Stimulated activated memory B cell treated with anti-CD40 and anti-IgM and Interleukin-4, amounts not matched to agents 10 μg/mL and 1 μg/mL and 100 μg/mL, for 72 hours (primary cell): ENCODE results near the gene OR52I1.

ENCODE experiments used
- ATAC-seq: fragments of 150-1000 bp; cut with Tn5 transposase; 2 replicates; pipeline ENCODE4 v1.10.0; 2021
- H3K27ac Mint-ChIP-seq: one replicate; pipeline ENCODE4 v1.8.0; 2022; ENCODE audit warnings: mild to moderate bottlenecking, mixed read lengths
- H3K27me3 Mint-ChIP-seq: one replicate; pipeline ENCODE4 v1.8.0; 2022; ENCODE audit warnings: mixed read lengths
- H3K36me3 Mint-ChIP-seq: one replicate; pipeline ENCODE4 v1.8.0; 2022; ENCODE audit warnings: mixed read lengths
- H3K4me1 Mint-ChIP-seq: one replicate; pipeline ENCODE4 v1.8.0; 2022; ENCODE audit warnings: mixed read lengths
- H3K4me3 Mint-ChIP-seq: one replicate; pipeline ENCODE4 v1.8.0; 2022; ENCODE audit warnings: mild to moderate bottlenecking, moderate library complexity, mixed read lengths
- H3K9me3 Mint-ChIP-seq: one replicate; pipeline ENCODE4 v1.8.0; 2022; ENCODE audit warnings: mixed read lengths

OR52I1 gene

DNA sequence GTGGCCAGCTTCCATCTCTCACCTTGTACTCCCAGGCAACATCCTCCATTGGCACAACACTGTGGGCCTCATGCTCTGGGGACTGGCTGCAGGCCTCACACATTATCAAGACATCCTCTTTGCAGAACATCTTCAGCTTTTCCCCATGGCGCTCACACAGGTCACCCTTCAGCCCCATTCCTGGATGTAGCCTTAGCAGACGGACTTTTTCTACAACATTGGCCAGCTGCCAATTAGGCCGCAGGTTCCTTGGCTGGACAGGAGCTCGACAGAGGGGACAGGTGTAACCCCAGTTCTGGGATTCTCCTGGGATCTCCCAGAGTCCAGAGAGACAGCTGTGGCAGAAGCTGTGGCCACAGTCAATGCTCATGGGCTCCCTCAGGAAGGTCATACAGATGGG is 11.2 kb downstream of the OR52I1 start:
- Mint-ChIP-seq H3K27ac (no peak overlapping the region), H3K4me1 (peaks cover 27% of the 10 kb centered on the region), H3K9me3 (no peaks in the 10 kb centered on the region), H3K4me3 (no peak overlapping the region), H3K36me3 (peaks cover 50% of the 10 kb centered on the region), H3K27me3 (no peaks in the 10 kb centered on the region)
- no peak for ATAC-seq

DNA sequence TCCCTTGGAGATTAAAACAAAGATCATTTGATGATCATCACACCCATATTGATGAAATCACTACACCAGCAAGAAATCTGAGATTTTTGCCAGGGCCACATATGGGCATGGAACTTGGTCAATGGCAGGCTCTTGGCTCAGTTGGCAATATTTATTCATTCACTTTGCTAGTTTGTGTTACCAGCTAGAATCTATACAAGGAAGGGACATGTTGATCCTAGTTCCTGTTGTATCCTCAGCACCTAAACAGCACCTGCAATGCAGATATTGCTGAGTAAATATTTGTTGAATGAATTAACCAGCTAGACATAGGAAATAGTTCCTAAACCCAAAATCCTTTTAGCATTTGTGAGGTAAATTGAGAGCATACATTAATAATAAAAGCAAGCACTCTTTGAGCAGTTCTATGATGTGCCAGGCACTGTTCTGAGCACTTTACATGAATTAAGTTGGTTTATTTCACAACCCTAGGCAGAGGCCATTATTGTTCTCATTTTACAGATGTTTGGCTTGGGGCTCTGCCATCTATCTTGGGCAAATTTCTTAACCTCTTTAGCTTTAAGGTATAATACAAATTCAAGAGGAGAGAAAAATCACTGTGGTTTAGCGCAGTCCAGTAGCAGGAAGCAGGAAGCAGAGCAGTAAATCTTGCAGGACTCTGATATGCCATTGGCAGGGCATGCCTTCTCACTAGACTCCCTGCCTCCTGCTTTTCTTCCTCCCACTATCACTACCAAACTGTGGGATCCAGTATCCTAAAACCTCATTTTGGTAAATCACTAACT is 12.6 kb downstream of the OR52I1 start:
- Mint-ChIP-seq H3K27ac (no peak overlapping the region), H3K36me3 (peaks cover 36% of the 10 kb centered on the region), H3K27me3 (no peaks in the 10 kb centered on the region), H3K4me1 (peaks cover 34% of the 10 kb centered on the region), H3K4me3 (peak overlapping the region; percentile 93), H3K9me3 (no peaks in the 10 kb centered on the region)
- ATAC-seq: no peak

DNA sequence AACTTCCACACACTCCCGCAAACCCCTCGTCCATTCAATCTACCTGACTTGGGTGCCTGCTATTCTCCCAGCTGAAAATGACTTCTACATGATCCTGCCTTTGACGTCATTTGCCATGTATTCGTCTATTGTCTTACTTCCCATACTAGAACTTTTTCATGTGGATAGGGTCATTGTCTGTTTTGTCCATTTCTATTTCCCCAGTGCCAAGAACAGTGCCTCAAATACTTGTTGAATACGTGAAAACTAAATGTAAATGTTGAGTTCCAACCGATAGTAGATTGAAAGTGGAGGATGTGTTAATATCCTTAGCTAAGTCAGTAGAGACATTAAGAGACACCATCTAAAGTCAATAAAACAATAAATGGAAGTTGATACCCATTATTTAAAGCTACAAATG is 13.3 kb downstream of the OR52I1 start:
- ATAC-seq: no peak
- Mint-ChIP-seq H3K4me1 (peaks cover 34% of the 10 kb centered on the region), H3K9me3 (no peaks in the 10 kb centered on the region), H3K36me3 (peaks cover 29% of the 10 kb centered on the region), H3K27me3 (no peaks in the 10 kb centered on the region), H3K4me3 (peak overlapping the region; percentile 93), H3K27ac (peak overlapping the region; percentile 91)

GRCh38 chr11:4607781-4608666 is 14.2 kb downstream of the OR52I1 start, which contains the start of gene TRIM68:
Gene TRIM68 (minus strand): TSS chr11:4608231. CDS start chr11:4605504, 2,727 bp downstream.
- Mint-ChIP-seq H3K4me3 (peak within 1 kb of the TSS; percentile 93), H3K4me1 (peaks cover 34% of the 10 kb centered on the region), H3K36me3 (peaks cover 23% of the 10 kb centered on the region), H3K27ac (peak within 1 kb of the TSS; percentile 91), H3K9me3 (no peaks in the 10 kb centered on the region), H3K27me3 (no peaks in the 10 kb centered on the region)
- ATAC-seq: peak; percentile 100

DNA sequence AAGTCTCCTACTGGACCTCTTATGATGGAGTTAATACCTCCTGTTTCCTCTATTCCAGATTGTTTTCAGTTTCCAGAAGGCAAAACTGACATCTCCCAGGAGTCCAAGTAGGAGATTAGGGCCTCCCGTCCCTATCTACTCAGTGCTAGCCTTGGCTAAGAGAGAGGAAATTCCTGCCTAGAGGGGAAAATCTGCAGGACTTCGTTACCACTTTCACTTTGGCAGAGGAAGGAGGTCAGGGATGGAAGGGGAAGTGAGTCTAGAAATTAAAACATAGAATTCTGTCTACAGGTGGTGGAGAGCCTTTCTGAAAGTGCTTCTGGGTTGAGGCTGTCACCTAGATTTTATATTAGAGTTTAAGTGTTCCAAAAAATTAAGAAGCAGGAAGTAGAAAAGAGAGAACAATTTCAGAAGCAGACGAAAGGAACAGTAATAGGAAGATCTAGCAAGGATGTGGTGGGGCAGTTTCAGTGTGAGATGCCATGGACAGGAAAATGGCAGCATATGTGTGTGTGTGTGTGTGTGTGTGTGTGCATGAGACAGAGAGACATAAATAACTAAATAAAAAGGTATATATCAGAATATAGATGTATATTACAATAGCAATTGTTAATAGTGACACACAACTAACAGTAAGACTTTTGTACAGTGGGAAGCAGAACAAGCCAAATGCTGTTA is 16.6 kb downstream of the OR52I1 start:
- H3K4me3 Mint-ChIP-seq: peak overlapping the region; percentile 66
- ATAC-seq: no peak
- H3K9me3 Mint-ChIP-seq: no peaks in the 10 kb centered on the region
- peaks cover 34% of the 10 kb centered on the region for H3K4me1 Mint-ChIP-seq
- peaks cover under 1% of the 10 kb centered on the region for H3K36me3 Mint-ChIP-seq
- peak overlapping the region; percentile 91 for H3K27ac Mint-ChIP-seq
- H3K27me3 Mint-ChIP-seq: peaks cover 5% of the 10 kb centered on the region

GRCh38 chr11:4611986-4612385 is 18.1 kb downstream of the OR52I1 start:
- peaks cover 16% of the 10 kb centered on the region for H3K27me3 Mint-ChIP-seq
- no peak for ATAC-seq
- H3K36me3 Mint-ChIP-seq: peaks cover 5% of the 10 kb centered on the region
- H3K4me3 Mint-ChIP-seq: no peak overlapping the region
- peaks cover 30% of the 10 kb centered on the region for H3K4me1 Mint-ChIP-seq
- H3K9me3 Mint-ChIP-seq: peaks cover 2% of the 10 kb centered on the region
- no peak overlapping the region for H3K27ac Mint-ChIP-seq

GRCh38 chr11:4615856-4616444 is 22.1 kb downstream of the OR52I1 start:
- ATAC-seq: no peak
- peaks cover 5% of the 10 kb centered on the region for H3K36me3 Mint-ChIP-seq
- H3K4me1 Mint-ChIP-seq: no peaks in the 10 kb centered on the region
- H3K27me3 Mint-ChIP-seq: peaks cover 23% of the 10 kb centered on the region
- H3K27ac Mint-ChIP-seq: no peak overlapping the region
- peaks cover 2% of the 10 kb centered on the region for H3K9me3 Mint-ChIP-seq
- no peak overlapping the region for H3K4me3 Mint-ChIP-seq

- ATAC-seq: no peak
- Mint-ChIP-seq H3K36me3 (peaks cover 5% of the 10 kb centered on the region), H3K4me3 (no peak overlapping the region), H3K27ac (no peak overlapping the region), H3K4me1 (no peaks in the 10 kb centered on the region), H3K9me3 (peaks cover 2% of the 10 kb centered on the region), H3K27me3 (peaks cover 23% of the 10 kb centered on the region)
These were observed 25.7 kb downstream of the OR52I1 start for GRCh38 chr11:4619514-4619913.

GRCh38 chr11:4626207-4627099 is 32.6 kb downstream of the OR52I1 start:
- Mint-ChIP-seq H3K27me3 (peaks cover 45% of the 10 kb centered on the region), H3K4me3 (no peak overlapping the region)
- ATAC-seq: no peak

DNA sequence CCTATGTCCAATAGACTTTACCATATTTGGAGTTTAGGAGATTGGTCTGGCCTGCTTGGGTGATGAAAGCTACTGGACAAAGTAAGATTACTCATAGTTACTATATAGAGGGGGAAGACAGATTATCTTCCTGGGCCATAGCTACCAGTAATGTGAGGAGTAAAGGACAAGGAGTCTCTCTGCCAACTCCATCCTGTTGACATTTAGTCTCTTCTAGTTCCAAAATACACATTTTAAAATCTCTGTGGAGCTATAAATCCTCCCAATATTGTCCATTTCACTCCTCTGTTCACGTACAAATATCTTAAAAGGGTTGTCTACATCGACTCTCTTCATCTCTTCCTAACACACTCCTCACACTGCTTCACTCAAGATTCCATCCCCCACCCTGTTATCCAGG is 42.3 kb downstream of the OR52I1 start:
- no peak overlapping the region for H3K27ac Mint-ChIP-seq
- H3K27me3 Mint-ChIP-seq: peaks cover under 1% of the 10 kb centered on the region
- H3K36me3 Mint-ChIP-seq: no peaks in the 10 kb centered on the region
- H3K9me3 Mint-ChIP-seq: no peaks in the 10 kb centered on the region
- H3K4me1 Mint-ChIP-seq: no peaks in the 10 kb centered on the region
- H3K4me3 Mint-ChIP-seq: no peak overlapping the region
- ATAC-seq: no peak

More at GRCh38 chr11:4626207-4627099, 32.6 kb downstream of the OR52I1 start:
- H3K36me3 Mint-ChIP-seq: peaks cover 7% of the 10 kb centered on the region
- peaks cover 6% of the 10 kb centered on the region for H3K9me3 Mint-ChIP-seq
- no peaks in the 10 kb centered on the region for H3K4me1 Mint-ChIP-seq
- no peak overlapping the region for H3K27ac Mint-ChIP-seq

GRCh38 chr11:4636962-4637661 is 43.3 kb downstream of the OR52I1 start, which contains the start of gene OR51D1:
Gene OR51D1 (plus strand): TSS chr11:4637477. CDS start chr11:4639791, 2,314 bp downstream.
- Mint-ChIP-seq H3K4me3 (no peak within 1 kb of the TSS), H3K36me3 (no peaks in the 10 kb centered on the region)

DNA sequence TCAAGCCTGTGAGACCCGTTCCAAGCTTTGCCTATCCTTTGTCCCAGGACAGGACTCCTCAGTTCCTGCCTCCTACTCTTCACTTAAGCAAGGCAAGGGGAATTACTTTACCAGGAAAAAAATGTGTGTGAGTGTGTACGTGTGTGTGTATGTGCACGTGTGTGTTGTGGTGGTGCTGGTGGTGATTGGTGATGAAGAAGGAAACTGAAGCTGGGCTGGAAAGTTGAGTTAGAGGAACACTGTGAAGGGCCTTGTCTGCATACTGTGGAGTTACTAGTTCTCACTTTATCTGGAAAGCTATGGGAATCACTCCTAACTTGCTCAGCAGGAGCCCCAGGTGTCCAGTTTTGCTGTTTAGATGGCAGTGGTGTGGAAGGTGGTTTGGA is 43.8 kb downstream of the OR52I1 start:
- Mint-ChIP-seq H3K4me1 (no peaks in the 10 kb centered on the region), H3K36me3 (no peaks in the 10 kb centered on the region), H3K9me3 (no peaks in the 10 kb centered on the region), H3K4me3 (no peak overlapping the region), H3K27ac (no peak overlapping the region), H3K27me3 (no peaks in the 10 kb centered on the region)
- no peak for ATAC-seq

More at GRCh38 chr11:4636962-4637661, 43.3 kb downstream of the OR52I1 start, which contains the start of gene OR51D1:
- no peak within 1 kb of the TSS for H3K27ac Mint-ChIP-seq
- no peaks in the 10 kb centered on the region for H3K4me1 Mint-ChIP-seq
- ATAC-seq: peak; percentile 79
- no peaks in the 10 kb centered on the region for H3K9me3 Mint-ChIP-seq
- no peaks in the 10 kb centered on the region for H3K27me3 Mint-ChIP-seq

GRCh38 chr11:4639931-4640330 is 46.1 kb downstream of the OR52I1 start:
- Mint-ChIP-seq H3K27ac (no peak overlapping the region), H3K27me3 (peaks cover 4% of the 10 kb centered on the region), H3K9me3 (no peaks in the 10 kb centered on the region), H3K4me3 (no peak overlapping the region), H3K4me1 (no peaks in the 10 kb centered on the region), H3K36me3 (no peaks in the 10 kb centered on the region)
- no peak for ATAC-seq
